GM20431 (cell line): Measurements from ENCODE around the gene MAPK6.
"Not testable (repeated sequence)": the region's sequence is repeated elsewhere in the genome, so short reads cannot be mapped to it uniquely, and the experiment has no call there.

Experiments
- in situ Hi-C: fragments of 300-500 bp; cut with MseI, MboI; formaldehyde crosslinking; loops from one replicate; pipeline ENCODE4 v1.15.0; 2020; ENCODE audit warnings: low sequenced_read_pairs; ENCODE audit not compliant: unreplicated experiment

Gene MAPK6

GRCh38 chr15:52039925-52040781 is 21.1 kb downstream of the MAPK6 start:
- in situ Hi-C loops = no loop called here

- in situ Hi-C loops = no loop called here
These were observed 23.2 kb downstream of the MAPK6 start for GRCh38 chr15:52042051-52042851.

- in situ Hi-C loops = not testable (repeated sequence)
These were observed 26.8 kb downstream of the MAPK6 start for GRCh38 chr15:52045795-52046298.

GRCh38 chr15:52046552-52046951 is 27.5 kb downstream of the MAPK6 start:
- in situ Hi-C loops = not testable (repeated sequence)

GRCh38 chr15:52050416-52050815 is 31.4 kb downstream of the MAPK6 start:
- in situ Hi-C loops = no loop called here

GRCh38 chr15:52052066-52052935 is 33.3 kb downstream of the MAPK6 start:
- in situ Hi-C loops = no loop called here

GRCh38 chr15:52054381-52054780 is 35.4 kb downstream of the MAPK6 start:
- in situ Hi-C loops = no loop called here

GRCh38 chr15:52054858-52055257 is 35.8 kb downstream of the MAPK6 start:
- in situ Hi-C loops = not testable (repeated sequence)

- in situ Hi-C loops = no loop called here
These were observed 37.0 kb downstream of the MAPK6 start for GRCh38 chr15:52056001-52056400.

GRCh38 chr15:52056496-52056895 is 37.5 kb downstream of the MAPK6 start:
- in situ Hi-C loops = no loop called here

- in situ Hi-C loops = no loop called here
These were observed 39.0 kb downstream of the MAPK6 start for GRCh38 chr15:52057996-52058395.

GRCh38 chr15:52060501-52060900 is 41.5 kb downstream of the MAPK6 start:
- in situ Hi-C loops = no loop called here

- in situ Hi-C loops = no loop called here
These were observed 48.0 kb downstream of the MAPK6 start for GRCh38 chr15:52066842-52067544.

- in situ Hi-C loops = no loop called here
These were observed 48.5 kb downstream of the MAPK6 start for GRCh38 chr15:52067545-52067926.

- in situ Hi-C loops = no loop called here
These were observed 49.1 kb downstream of the MAPK6 start for GRCh38 chr15:52068004-52068615.

GRCh38 chr15:52069559-52069958 is 50.5 kb downstream of the MAPK6 start:
- in situ Hi-C loops = no loop called here

- in situ Hi-C loops = no loop called here
These were observed 52.6 kb downstream of the MAPK6 start for GRCh38 chr15:52071570-52071969.

GRCh38 chr15:52076889-52077781 is 58.1 kb downstream of the MAPK6 start:
- in situ Hi-C loops = no loop called here
